ENCODE measurements around the gene RPP14. TPM values are rescaled to one million over a fixed set of nuclear protein-coding genes. Genes with fewer than 3 reads are reported as not detected.
A peak's percentile ranks its signal among the peaks of the same experiment; 100 is the strongest.

Gene RPP14
- total RNA-seq, 2 donors from 2014 or later, result 22.0 to 23.6 TPM

DNA sequence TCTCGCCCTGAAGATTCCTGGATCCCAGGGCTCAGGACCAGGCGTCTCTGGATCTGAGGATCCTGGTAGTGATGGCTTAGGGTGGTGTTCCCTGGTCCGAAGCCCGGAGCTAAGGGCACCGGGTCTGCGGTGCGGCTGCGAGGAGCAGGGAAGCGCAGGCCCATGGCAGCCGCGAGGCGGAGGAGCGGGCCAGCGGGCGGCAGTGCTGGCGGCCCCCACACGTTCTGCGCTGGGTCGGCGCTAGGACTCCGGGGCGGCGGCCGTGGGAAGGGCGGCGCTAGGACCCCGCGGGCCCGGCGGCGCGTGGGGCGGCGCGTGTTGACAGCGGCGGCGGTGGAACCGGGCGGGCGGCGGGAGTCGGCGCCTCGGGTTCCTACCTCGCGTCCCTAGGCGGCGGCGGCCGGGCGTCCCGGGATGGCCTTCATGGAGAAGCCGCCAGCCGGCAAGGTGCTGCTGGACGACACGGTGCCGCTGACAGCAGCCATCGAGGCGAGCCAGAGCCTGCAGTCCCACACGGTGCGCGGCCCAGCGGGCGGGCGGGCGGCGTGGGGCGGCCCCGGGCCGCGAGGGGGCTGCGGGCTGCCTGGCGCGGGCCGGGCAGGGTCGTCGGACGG lies 26.6 kb downstream of the RPP14 start, which contains the start of gene PXK:
PXK (plus strand) TSS at position 318 of the 614 bp plus-strand sequence; CDS start at position 415, 97 bp downstream.
- no peak within 1 kb of the TSS for H3K9ac ChIP-seq (ENCODE audit: extremely low read depth, low read length, poor library complexity, severe bottlenecking)
- Mint-ChIP-seq H3K36me3 (ENCODE audit: low read depth) (no peaks in the 10 kb centered on the region), H3K9me3 (no peaks in the 10 kb centered on the region), H3K4me3 (peak within 1 kb of the TSS; percentile 82), H3K27me3 (ENCODE audit: insufficient read depth) (peaks cover 25% of the 10 kb centered on the region), H3K27ac (no peak within 1 kb of the TSS), H3K4me1 (peaks cover 23% of the 10 kb centered on the region)
- H3K36me3 ChIP-seq (ENCODE audit: control insufficient read depth, insufficient read depth, low read length), result no peaks in the 10 kb centered on the region
- 0 to 3% methylated on average over 15 to 79 of the region's 79 CpGs for WGBS, 2 experiments (ENCODE audit: insufficient coverage in 1 of 2, insufficient read length in 1 of 2)
- H3K27me3 ChIP-seq (ENCODE audit: control insufficient read depth, insufficient read depth, low read length, poor library complexity, severe bottlenecking), result peaks cover 17% of the 10 kb centered on the region
- H3K9me3 ChIP-seq (ENCODE audit: control insufficient read depth, low read length), result no peaks in the 10 kb centered on the region
- no peaks in the 10 kb centered on the region for H3K4me1 ChIP-seq (ENCODE audit: control insufficient read depth, insufficient read depth, low read length)
- H3K27ac ChIP-seq (ENCODE audit: low read depth, low read length), result no peak within 1 kb of the TSS
- peak; percentile 90 for DNase-seq
- TF ChIP-seq, protein P1, sequence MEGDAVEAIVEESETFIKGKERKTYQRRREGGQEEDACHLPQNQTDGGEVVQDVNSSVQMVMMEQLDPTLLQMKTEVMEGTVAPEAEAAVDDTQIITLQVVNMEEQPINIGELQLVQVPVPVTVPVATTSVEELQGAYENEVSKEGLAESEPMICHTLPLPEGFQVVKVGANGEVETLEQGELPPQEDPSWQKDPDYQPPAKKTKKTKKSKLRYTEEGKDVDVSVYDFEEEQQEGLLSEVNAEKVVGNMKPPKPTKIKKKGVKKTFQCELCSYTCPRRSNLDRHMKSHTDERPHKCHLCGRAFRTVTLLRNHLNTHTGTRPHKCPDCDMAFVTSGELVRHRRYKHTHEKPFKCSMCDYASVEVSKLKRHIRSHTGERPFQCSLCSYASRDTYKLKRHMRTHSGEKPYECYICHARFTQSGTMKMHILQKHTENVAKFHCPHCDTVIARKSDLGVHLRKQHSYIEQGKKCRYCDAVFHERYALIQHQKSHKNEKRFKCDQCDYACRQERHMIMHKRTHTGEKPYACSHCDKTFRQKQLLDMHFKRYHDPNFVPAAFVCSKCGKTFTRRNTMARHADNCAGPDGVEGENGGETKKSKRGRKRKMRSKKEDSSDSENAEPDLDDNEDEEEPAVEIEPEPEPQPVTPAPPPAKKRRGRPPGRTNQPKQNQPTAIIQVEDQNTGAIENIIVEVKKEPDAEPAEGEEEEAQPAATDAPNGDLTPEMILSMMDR (conservative IDR thresholded peaks at IDR 0.05), result peak; percentile 48
- peak within 1 kb of the TSS; percentile 82 for H3K4me3 ChIP-seq (ENCODE audit: low read length)

DNA sequence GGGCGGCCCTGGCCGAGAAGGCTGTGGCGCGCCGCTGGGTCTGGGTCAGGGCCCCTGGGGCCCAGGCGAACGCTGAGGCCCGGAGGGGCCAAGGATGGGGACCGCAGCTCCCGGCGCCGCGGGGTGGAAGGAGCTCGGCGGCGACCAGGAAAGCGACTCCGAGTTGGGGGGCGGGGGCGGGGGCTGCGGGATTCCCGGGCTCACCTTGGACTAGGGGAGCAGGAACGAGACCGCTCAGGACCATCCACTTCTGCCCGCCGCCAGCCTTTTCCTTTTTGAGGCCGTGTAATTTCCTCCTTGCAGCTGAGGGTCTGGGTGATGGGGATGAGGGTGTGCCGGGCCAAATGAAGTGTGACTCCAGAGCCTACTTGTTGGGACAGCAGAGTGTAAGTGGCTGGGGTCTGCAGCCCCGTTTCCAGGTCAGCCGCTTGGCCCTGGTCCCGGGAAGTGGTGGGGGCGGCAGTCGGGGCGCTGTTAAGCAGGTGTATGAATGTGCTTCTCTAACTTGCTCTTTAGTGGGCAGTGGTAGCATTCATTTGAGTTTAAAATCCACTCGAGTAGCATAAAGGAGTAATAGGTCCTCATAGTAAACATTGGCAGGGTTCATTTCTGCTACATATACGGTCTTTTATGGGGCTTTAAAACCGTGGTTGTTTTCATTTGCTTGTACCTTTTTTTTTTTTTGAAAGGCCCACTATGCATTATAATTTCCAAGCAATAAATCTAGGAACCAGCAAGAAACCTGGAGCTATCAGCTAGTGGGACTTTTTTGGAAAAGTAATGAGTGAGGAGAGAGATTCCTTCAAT lies 27.4 kb downstream of the RPP14 start:
- H3K4me1 ChIP-seq (ENCODE audit: control insufficient read depth, insufficient read depth, low read length), result no peaks in the 10 kb centered on the region
- peak overlapping the region; percentile 82 for H3K4me3 ChIP-seq (ENCODE audit: low read length)
- H3K36me3 ChIP-seq (ENCODE audit: control insufficient read depth, insufficient read depth, low read length), result no peaks in the 10 kb centered on the region
- TF ChIP-seq, protein P1 (conservative IDR thresholded peaks at IDR 0.05), result no peak
- Mint-ChIP-seq H3K4me1 (peaks cover 23% of the 10 kb centered on the region), H3K4me3 (peak overlapping the region; percentile 82), H3K27ac (no peak overlapping the region), H3K9me3 (no peaks in the 10 kb centered on the region), H3K27me3 (ENCODE audit: insufficient read depth) (peaks cover 21% of the 10 kb centered on the region), H3K36me3 (ENCODE audit: low read depth) (no peaks in the 10 kb centered on the region)
- H3K27ac ChIP-seq (ENCODE audit: low read depth, low read length), result no peak overlapping the region
- no peak overlapping the region for H3K9ac ChIP-seq (ENCODE audit: extremely low read depth, low read length, poor library complexity, severe bottlenecking)
- DNase-seq, result peak; percentile 80
- H3K9me3 ChIP-seq (ENCODE audit: control insufficient read depth, low read length), result no peaks in the 10 kb centered on the region
- peaks cover 15% of the 10 kb centered on the region for H3K27me3 ChIP-seq (ENCODE audit: control insufficient read depth, insufficient read depth, low read length, poor library complexity, severe bottlenecking)
- WGBS, 2 experiments (ENCODE audit: insufficient coverage in 1 of 2, insufficient read length in 1 of 2), result 2 to 3% methylated on average over 6 to 37 of the region's 37 CpGs

DNA sequence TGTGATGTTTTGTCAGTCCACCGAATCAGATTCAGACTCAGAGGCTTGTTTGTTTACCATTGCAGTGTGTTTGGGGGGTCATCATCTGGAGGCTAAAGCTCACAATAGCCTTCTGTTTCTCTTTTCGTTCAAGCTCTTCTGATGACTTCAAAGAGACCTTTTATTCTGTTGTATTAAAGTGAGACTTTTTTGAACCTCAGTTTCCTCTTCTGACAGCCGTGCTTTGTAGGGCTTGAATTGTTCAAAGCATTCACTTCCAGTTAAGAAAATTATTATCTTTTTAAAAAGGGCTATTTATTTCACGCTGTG lies 27.9 kb downstream of the RPP14 start:
- no peak overlapping the region for H3K27ac ChIP-seq (ENCODE audit: low read depth, low read length)
- no peaks in the 10 kb centered on the region for H3K36me3 ChIP-seq (ENCODE audit: control insufficient read depth, insufficient read depth, low read length)
- H3K9me3 ChIP-seq (ENCODE audit: control insufficient read depth, low read length), result no peaks in the 10 kb centered on the region
- no peak overlapping the region for H3K27ac Mint-ChIP-seq
- H3K9ac ChIP-seq (ENCODE audit: extremely low read depth, low read length, poor library complexity, severe bottlenecking), result no peak overlapping the region
- TF ChIP-seq, protein P1 (conservative IDR thresholded peaks at IDR 0.05), result no peak
- peaks cover 16% of the 10 kb centered on the region for H3K27me3 Mint-ChIP-seq (ENCODE audit: insufficient read depth)
- peaks cover 23% of the 10 kb centered on the region for H3K4me1 Mint-ChIP-seq
- H3K4me1 ChIP-seq (ENCODE audit: control insufficient read depth, insufficient read depth, low read length), result no peaks in the 10 kb centered on the region
- no peak for DNase-seq
- no peaks in the 10 kb centered on the region for H3K9me3 Mint-ChIP-seq
- peaks cover 3% of the 10 kb centered on the region for H3K36me3 Mint-ChIP-seq (ENCODE audit: low read depth)
- peak overlapping the region; percentile 82 for H3K4me3 ChIP-seq (ENCODE audit: low read length)
- peak overlapping the region; percentile 82 for H3K4me3 Mint-ChIP-seq
- H3K27me3 ChIP-seq (ENCODE audit: control insufficient read depth, insufficient read depth, low read length, poor library complexity, severe bottlenecking), result peaks cover 14% of the 10 kb centered on the region
- 40 to 63% methylated on average over 2 to 4 of the region's 4 CpGs for WGBS, 2 experiments (ENCODE audit: insufficient coverage in 1 of 2, insufficient read length in 1 of 2)
